HG03064 (cell line): ENCODE data around the gene C20orf202.

Source experiments
- ATAC-seq: cut with Tn5 transposase; IDR thresholded peaks from one replicate; pipeline ENCODE4 v1.9.1; 2021; ENCODE audit warnings: low read depth; ENCODE audit not compliant: unreplicated experiment

The C20orf202 gene

GRCh38 chr20:1184260-1184637 is 19.0 kb upstream of the C20orf202 start:
- no peak for ATAC-seq

- no peak for ATAC-seq
Observed at GRCh38 chr20:1184638-1185315, 18.5 kb upstream of the C20orf202 start, which contains the start of gene TMEM74B. TMEM74B (minus strand) TSS chr20:1184981; CDS start chr20:1183801, 1,180 bp downstream.

- ATAC-seq = no peak
Observed at GRCh38 chr20:1185316-1185741, 17.9 kb upstream of the C20orf202 start.

- ATAC-seq = no peak
Observed at GRCh38 chr20:1185790-1186334, 17.4 kb upstream of the C20orf202 start.

- ATAC-seq = no peak
Observed at GRCh38 chr20:1186367-1186991, 16.8 kb upstream of the C20orf202 start.

- no peak for ATAC-seq
Observed at GRCh38 chr20:1187605-1188171, 15.6 kb upstream of the C20orf202 start.

- ATAC-seq = no peak
Observed at GRCh38 chr20:1188347-1188746, 14.9 kb upstream of the C20orf202 start.

- ATAC-seq = no peak
Observed at GRCh38 chr20:1189827-1190226, 13.4 kb upstream of the C20orf202 start.

- no peak for ATAC-seq
Observed at GRCh38 chr20:1190847-1191246, 12.4 kb upstream of the C20orf202 start.

- no peak for ATAC-seq
Observed at GRCh38 chr20:1191299-1191698, 12.0 kb upstream of the C20orf202 start.

- no peak for ATAC-seq
Observed at GRCh38 chr20:1195226-1195625, 8.0 kb upstream of the C20orf202 start.

- no peak for ATAC-seq
Observed at GRCh38 chr20:1196634-1197033, 6.6 kb upstream of the C20orf202 start.

- no peak for ATAC-seq
Observed at GRCh38 chr20:1197801-1198200, 5.5 kb upstream of the C20orf202 start.

GRCh38 chr20:1198751-1199150 is 4.5 kb upstream of the C20orf202 start:
- no peak for ATAC-seq

- ATAC-seq = no peak
Observed at GRCh38 chr20:1199212-1199873, 3.9 kb upstream of the C20orf202 start.

GRCh38 chr20:1199964-1200363 is 3.3 kb upstream of the C20orf202 start:
- ATAC-seq = no peak

GRCh38 chr20:1203630-1204029 is 376 bp downstream of the C20orf202 start:
- no peak for ATAC-seq

GRCh38 chr20:1204113-1204512 is 859 bp downstream of the C20orf202 start:
- ATAC-seq = no peak

GRCh38 chr20:1204576-1204975 is 1.3 kb downstream of the C20orf202 start:
- no peak for ATAC-seq

GRCh38 chr20:1205802-1206201 is 2.5 kb downstream of the C20orf202 start:
- ATAC-seq = no peak
